Posterior vena cava (tissue), 2 donors: ENCODE data around the gene UNCX. TPM values are rescaled to one million over a fixed set of nuclear protein-coding genes. Genes with fewer than 3 reads are reported as not detected.
"Not testable (repeated sequence)": the region's sequence is repeated elsewhere in the genome, so short reads cannot be mapped to it uniquely, and the experiment has no call there.

Experiments used
- DNase-seq: peaks from one replicate; pipeline ENCODE4 v3.0.0-alpha.2; 2020; ENCODE audit warnings: low spot score
- intact Hi-C, 2 donors: fragments of 100-400 bp; cut with DNase I; formaldehyde crosslinking; loops; one replicate each; pipeline versions ENCODE4 v1.14.1 to v1.14.2; 2022 to 2023
- total RNA-seq, 2 donors: library from RNA; stranded (reverse); fragmentation: NEBNext Ultra II Directional; extraction: Animal tissue kit (Norgen Biotek cat#: 25700); gene quantifications; one replicate each; pipeline ENCODE4 v1.2.1, GENCODE V29; 2021
- donor health status: DM: yes; HTN: yes; CAD: no.
- donor health status: DM: yes; HTN: yes; CAD: no.

The UNCX gene
- total RNA-seq, 2 donors from 2014 or later = not detected

- DNase-seq, intact Hi-C loops: not testable (repeated sequence)
Observed at GRCh38 chr7:1212025-1212424, 20.6 kb upstream of the UNCX start.

- no peak for DNase-seq
- intact Hi-C loops = no loop called here
Observed at GRCh38 chr7:1214516-1214915, 18.2 kb upstream of the UNCX start.

DNA sequence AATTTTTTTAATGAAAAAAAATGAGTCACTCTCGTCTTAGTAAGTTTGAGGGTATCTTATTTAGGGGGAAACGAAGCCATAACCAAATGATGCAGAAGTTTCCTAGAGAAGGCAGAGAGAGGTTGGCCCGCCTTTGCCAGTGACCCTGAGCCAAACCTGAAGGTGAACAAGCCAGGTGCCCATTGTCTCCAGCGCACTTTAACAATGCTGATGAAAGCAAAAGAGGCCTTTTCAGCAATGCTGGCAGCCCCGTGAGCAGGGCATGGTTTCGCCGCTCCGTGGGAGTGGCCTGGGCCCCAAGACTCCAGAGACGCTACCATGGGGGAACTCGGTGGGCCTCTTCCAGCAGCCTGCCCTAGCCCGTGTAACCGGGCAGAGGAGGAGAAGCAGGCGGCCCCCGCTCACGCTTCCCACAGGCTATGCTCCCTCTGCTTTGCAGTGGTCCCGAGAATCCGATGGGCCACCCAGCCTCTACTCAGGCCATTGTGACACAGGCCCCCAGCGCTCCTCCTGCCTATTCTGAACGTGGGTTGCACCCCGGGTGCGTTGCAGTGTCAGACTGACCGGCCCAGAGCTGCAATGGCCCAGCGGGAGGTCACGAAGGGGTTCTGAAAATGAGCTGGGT, 14.0 kb upstream of the UNCX start:
- intact Hi-C loops = no loop called here
- no peak for DNase-seq

- DNase-seq = no peak
- intact Hi-C loops = no loop called here
Observed at GRCh38 chr7:1219498-1219897, 13.2 kb upstream of the UNCX start.

- intact Hi-C loops = loop anchor here in 1 of 2 donors (10.0 kb wide), 1 partner anchor 195 kb away; no protein-coding TSS in a partner anchor
- no peak for DNase-seq
Observed at GRCh38 chr7:1220000-1220726, 12.5 kb upstream of the UNCX start.

GRCh38 chr7:1220977-1221745, 11.5 kb upstream of the UNCX start:
- DNase-seq = no peak
- intact Hi-C loops = loop anchor here in 1 of 2 donors (10.0 kb wide), 1 partner anchor 194 kb away; no protein-coding TSS in a partner anchor

DNA sequence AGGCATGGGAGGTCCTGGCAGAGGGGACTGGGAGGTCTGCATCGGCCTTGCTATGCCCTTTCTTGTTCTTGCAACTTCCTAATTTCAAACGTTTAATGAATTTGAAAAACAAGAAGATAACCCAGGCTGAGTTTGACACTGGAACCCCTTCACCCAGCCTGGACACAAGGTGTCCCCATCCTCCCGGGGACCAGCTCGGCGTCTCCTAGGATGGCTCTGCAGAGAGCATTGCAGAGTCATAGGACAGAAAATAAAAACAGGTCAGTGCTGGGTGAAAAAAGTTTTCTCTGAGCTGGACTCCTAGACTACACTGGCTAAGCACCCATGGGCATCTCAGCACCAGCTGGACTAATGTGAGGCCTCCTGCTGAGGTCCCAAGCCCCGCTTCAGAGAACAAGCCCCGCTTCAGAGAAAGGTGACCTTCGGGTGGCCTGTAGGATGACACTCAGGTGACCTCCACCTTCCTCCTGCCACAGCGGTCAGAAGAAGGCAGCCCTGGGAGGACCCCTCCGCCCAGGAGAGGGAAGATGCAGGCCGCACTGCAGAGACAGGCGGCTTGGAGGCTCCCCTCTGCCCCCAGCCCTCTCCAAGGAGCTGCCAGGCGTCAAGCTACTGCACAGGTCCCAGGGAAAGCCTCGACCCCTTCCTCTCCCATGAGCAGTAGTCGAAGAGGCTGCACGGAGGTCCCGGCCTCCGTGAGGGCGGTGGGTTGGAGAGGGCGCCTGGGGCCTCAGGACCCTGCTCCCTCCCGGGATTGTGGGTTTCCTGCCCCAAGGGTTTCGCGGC, 9.3 kb upstream of the UNCX start:
- intact Hi-C loops = loop anchor here in 1 of 2 donors (10.0 kb wide), 1 partner anchor 191 kb away; no protein-coding TSS in a partner anchor
- DNase-seq = no peak

GRCh38 chr7:1224086-1224716, 8.5 kb upstream of the UNCX start:
- DNase-seq = no peak
- intact Hi-C loops = loop anchor here in 1 of 2 donors (10.0 kb wide), 1 partner anchor 191 kb away; no protein-coding TSS in a partner anchor

- intact Hi-C loops = loop anchor here (5.0 to 10.0 kb wide), 2 partner anchors 190 to 247 kb away; no protein-coding TSS in a partner anchor
- no peak for DNase-seq
Observed at GRCh38 chr7:1225030-1225429, 7.6 kb upstream of the UNCX start.

DNA sequence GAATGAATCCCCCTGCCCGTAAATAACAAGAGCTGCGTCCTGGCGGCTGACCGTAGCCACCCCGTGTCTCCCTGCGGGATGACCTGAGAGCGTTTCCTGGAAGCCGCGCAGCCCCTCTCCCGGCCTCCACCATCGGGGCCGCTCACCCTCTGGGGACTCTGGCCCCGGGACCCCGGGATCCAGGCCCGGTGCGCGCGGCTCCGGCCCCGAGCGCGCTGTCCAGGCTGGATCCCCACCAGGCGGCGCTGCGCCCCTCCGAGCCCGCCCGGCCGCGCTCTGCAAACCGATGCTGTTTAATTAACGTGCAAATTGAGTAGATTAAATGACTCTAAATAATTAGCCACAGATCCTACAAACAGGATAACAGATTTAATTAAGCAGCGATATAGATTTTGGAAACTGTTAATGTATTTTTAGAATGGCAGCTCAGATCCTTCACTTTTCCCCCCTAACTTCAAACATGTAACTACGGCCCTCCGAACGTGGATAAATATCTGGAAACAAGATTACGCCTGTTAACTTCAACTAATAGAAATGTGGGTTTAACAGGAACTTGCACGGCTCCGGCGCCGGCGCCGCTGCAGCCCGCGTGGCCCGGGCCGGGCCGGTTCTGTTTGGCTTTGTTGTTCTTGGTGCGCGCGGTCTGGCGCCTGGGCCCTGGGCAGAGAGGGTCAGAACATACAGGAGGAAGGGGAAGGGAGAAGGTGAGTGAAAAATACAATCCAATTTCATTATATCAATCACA, 7.1 kb upstream of the UNCX start:
- no peak for DNase-seq
- intact Hi-C loops = loop anchor here (5.0 to 10.0 kb wide), 2 partner anchors 189 to 247 kb away; no protein-coding TSS in a partner anchor

DNA sequence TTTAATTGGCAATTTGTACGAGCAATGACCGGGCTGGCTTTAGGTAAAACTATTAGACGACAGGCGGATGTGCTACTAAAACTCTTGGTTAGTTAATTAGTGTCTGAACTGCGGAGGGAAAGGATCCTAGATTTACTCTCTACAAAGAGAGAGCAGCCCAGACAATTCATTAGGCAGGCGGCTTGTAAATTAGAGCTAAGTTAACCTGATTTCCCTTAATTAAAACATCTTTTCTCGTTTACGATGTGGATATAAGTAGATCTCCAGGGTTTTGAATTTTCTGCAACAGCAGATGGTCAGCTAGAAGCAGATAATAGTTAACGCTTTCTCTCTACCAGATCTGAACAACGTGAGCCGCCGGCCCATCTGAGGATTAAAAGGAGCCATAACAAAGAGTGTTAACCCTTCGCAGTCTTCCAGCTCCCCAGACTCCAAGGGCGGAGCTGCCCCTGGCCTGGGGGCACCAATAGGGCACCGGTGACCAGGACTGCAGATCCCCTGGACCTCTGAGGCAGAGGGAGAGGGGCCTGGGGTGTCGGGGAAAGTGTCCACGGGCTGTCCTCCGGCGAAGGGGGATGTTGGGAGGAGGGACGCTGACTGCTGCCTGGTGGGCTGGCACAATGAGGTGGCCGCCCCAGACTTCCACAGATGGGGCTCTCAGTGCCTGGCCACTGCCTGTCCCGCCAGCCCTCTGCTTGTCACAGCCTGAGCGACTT, 6.3 kb upstream of the UNCX start:
- intact Hi-C loops = loop anchor here (5.0 to 10.0 kb wide), 2 partner anchors 188 to 246 kb away; no protein-coding TSS in a partner anchor
- DNase-seq = no peak

DNA sequence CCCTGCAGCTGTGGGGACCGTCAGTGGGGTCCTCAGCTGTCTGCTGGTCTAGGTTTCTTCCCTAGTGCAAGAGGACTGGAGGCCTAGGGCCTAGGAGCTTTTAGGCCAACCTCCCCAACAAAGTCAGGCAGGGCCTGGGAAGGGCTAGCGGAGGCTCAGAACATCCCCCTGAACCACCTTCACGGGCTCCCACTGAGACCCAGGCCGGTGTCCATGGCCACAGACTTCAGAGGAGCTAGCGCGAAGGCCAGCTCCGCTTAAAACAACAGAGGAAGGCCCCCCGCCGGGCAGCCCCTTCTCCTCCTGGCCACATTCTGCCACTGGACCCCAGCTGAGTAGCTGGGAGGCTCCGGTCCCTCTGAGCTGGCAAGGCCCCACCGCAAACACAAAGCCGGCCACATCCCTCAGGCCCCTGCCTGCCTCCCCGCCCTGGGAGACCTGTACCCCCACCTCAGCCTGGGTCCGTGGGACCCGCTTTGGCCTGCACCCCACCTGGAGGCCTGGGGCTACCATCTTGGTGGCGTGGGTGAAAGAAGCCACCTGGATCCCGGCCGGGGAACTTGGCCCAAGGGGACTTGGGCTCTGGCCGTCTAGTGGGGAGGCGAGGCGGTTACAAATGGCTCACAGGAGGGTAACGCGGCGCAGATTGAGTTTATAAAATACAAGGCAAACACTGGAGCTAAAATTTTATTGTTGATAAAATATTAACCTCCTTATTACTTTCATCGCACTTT, 5.4 kb upstream of the UNCX start:
- no peak for DNase-seq
- intact Hi-C loops = loop anchor here (5.0 to 10.0 kb wide), 2 partner anchors 188 to 245 kb away; no protein-coding TSS in a partner anchor

DNA sequence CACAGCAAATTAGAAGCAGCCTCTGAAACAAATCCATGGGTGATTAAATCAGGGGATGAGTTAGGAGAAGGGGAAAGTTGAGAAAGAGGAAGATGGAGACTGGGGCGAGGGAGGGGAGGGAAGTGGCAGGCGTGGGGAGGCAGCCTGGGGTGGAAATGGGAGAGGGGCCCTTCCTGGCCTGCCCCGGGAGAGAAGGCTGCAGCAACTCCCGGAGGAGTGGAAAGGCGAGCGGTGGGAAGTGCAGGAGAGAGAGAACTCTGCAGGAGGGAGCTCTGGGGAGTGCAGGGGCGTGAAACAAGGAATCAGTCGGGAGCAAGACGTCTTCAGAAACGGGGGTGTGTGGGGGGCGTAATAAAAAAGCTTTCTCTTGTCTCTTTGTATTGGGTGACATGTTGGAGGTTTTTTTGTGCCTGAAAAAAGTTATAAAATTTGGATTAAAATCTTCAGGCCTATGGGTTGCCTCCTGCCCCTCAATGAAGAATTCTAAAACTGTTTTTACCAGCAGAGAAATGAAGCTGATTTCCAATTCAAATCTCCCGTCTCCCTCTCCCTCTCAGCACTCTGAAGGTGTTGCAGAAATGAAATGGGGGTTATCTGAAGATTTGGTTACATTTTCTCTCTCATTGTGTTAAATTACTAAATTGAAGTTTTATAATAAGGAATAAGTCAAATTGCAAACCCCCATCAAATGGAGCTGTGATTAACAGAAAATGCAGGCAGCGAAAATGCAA, 4.7 kb upstream of the UNCX start:
- no peak for DNase-seq
- intact Hi-C loops = loop anchor here (5.0 to 10.0 kb wide), 2 partner anchors 187 to 244 kb away; no protein-coding TSS in a partner anchor

- no peak for DNase-seq
- intact Hi-C loops = loop anchor here (5.0 to 10.0 kb wide), 2 partner anchors 186 to 244 kb away; no protein-coding TSS in a partner anchor
Observed at GRCh38 chr7:1228545-1229201, 4.0 kb upstream of the UNCX start.
